ENCODE data around the gene ATP8B4.

Gene ATP8B4

GRCh38 chr15:50150851-50151250, 31.8 kb upstream of the ATP8B4 start:
- Histone ChIP-seq H4K20me1 (ENCODE audit: insufficient read depth, low read length) (no peaks in the 10 kb centered on the region), H3K4me2 (ENCODE audit: insufficient read depth, low read length) (no peak overlapping the region), H3K4me3 (ENCODE audit: low read depth in 1 of 2, low read length in 2 of 2) (no peak overlapping the region), H3K4me1 (ENCODE audit: insufficient read depth, low read length) (no peaks in the 10 kb centered on the region), H3K27me3 (ENCODE audit: insufficient read depth, low read length, poor library complexity) (no peaks in the 10 kb centered on the region), H3K79me2 (ENCODE audit: insufficient read depth, low read length) (no peaks in the 10 kb centered on the region), H3K9me3 (ENCODE audit: insufficient read depth, low read length, severe bottlenecking) (no peaks in the 10 kb centered on the region), H3K27ac (ENCODE audit: low read length) (no peak overlapping the region), H3K9ac (ENCODE audit: low read depth, low read length) (no peak overlapping the region), H3K36me3 (ENCODE audit: insufficient read depth, low read length) (no peaks in the 10 kb centered on the region), H2AFZ (ENCODE audit: low read depth, low read length) (no peak overlapping the region)
- no peak for TF ChIP-seq CTCF (IDR thresholded peaks at IDR 0.05; ENCODE audit: borderline replicate concordance, extremely low read depth, low read length, poor library complexity, severe bottlenecking)
- TF ChIP-seq EZH2 (IDR thresholded peaks at IDR 0.05; ENCODE audit: borderline replicate concordance, low read depth, low read length, severe bottlenecking), result no peak
- DNase-seq, result no peak
- ATAC-seq (ENCODE audit: insufficient read depth, low read depth), result no peak

GRCh38 chr15:50150349-50150748, 31.3 kb upstream of the ATP8B4 start:
- H3K27ac ChIP-seq (ENCODE audit: low read length), result no peak overlapping the region
- DNase-seq (no peak), ATAC-seq (ENCODE audit: insufficient read depth, low read depth) (no peak)
- H3K36me3 ChIP-seq (ENCODE audit: insufficient read depth, low read length), result no peaks in the 10 kb centered on the region
- H3K9me3 ChIP-seq (ENCODE audit: insufficient read depth, low read length, severe bottlenecking), result no peaks in the 10 kb centered on the region
- no peak for TF ChIP-seq CTCF (IDR thresholded peaks at IDR 0.05; ENCODE audit: borderline replicate concordance, extremely low read depth, low read length, poor library complexity, severe bottlenecking)
- no peak for TF ChIP-seq EZH2 (IDR thresholded peaks at IDR 0.05; ENCODE audit: borderline replicate concordance, low read depth, low read length, severe bottlenecking)
- no peaks in the 10 kb centered on the region for H3K79me2 ChIP-seq (ENCODE audit: insufficient read depth, low read length)
- H3K4me3 ChIP-seq (ENCODE audit: low read depth in 1 of 2, low read length in 2 of 2), result no peak overlapping the region
- no peak overlapping the region for H3K4me2 ChIP-seq (ENCODE audit: insufficient read depth, low read length)
- no peak overlapping the region for H3K9ac ChIP-seq (ENCODE audit: low read depth, low read length)
- no peaks in the 10 kb centered on the region for H3K4me1 ChIP-seq (ENCODE audit: insufficient read depth, low read length)
- no peaks in the 10 kb centered on the region for H4K20me1 ChIP-seq (ENCODE audit: insufficient read depth, low read length)
- H3K27me3 ChIP-seq (ENCODE audit: insufficient read depth, low read length, poor library complexity), result no peaks in the 10 kb centered on the region
- no peak overlapping the region for H2AFZ ChIP-seq (ENCODE audit: low read depth, low read length)

- no peaks in the 10 kb centered on the region for H3K27me3 ChIP-seq (ENCODE audit: insufficient read depth, low read length, poor library complexity)
- H3K9me3 ChIP-seq (ENCODE audit: insufficient read depth, low read length, severe bottlenecking), result no peaks in the 10 kb centered on the region
- ATAC-seq (ENCODE audit: insufficient read depth, low read depth) (no peak), DNase-seq (no peak)
- H3K36me3 ChIP-seq (ENCODE audit: insufficient read depth, low read length), result no peaks in the 10 kb centered on the region
- H3K79me2 ChIP-seq (ENCODE audit: insufficient read depth, low read length), result no peaks in the 10 kb centered on the region
- H3K4me2 ChIP-seq (ENCODE audit: insufficient read depth, low read length), result no peak overlapping the region
- no peak overlapping the region for H3K4me3 ChIP-seq (ENCODE audit: low read depth in 1 of 2, low read length in 2 of 2)
- no peak overlapping the region for H2AFZ ChIP-seq (ENCODE audit: low read depth, low read length)
- no peak overlapping the region for H3K27ac ChIP-seq (ENCODE audit: low read length)
- no peaks in the 10 kb centered on the region for H4K20me1 ChIP-seq (ENCODE audit: insufficient read depth, low read length)
- TF ChIP-seq CTCF (IDR thresholded peaks at IDR 0.05; ENCODE audit: borderline replicate concordance, extremely low read depth, low read length, poor library complexity, severe bottlenecking), result no peak
- H3K4me1 ChIP-seq (ENCODE audit: insufficient read depth, low read length), result no peaks in the 10 kb centered on the region
- H3K9ac ChIP-seq (ENCODE audit: low read depth, low read length), result no peak overlapping the region
Measured at GRCh38 chr15:50149090-50149489, 30.1 kb upstream of the ATP8B4 start.

- H3K79me2 ChIP-seq (ENCODE audit: insufficient read depth, low read length), result no peaks in the 10 kb centered on the region
- H3K4me1 ChIP-seq (ENCODE audit: insufficient read depth, low read length), result no peaks in the 10 kb centered on the region
- no peak overlapping the region for H3K27ac ChIP-seq (ENCODE audit: low read length)
- no peaks in the 10 kb centered on the region for H4K20me1 ChIP-seq (ENCODE audit: insufficient read depth, low read length)
- H3K9me3 ChIP-seq (ENCODE audit: insufficient read depth, low read length, severe bottlenecking), result no peaks in the 10 kb centered on the region
- H3K27me3 ChIP-seq (ENCODE audit: insufficient read depth, low read length, poor library complexity), result no peaks in the 10 kb centered on the region
- H3K4me3 ChIP-seq (ENCODE audit: low read depth in 1 of 2, low read length in 2 of 2), result no peak overlapping the region
- DNase-seq (no peak), ATAC-seq (ENCODE audit: insufficient read depth, low read depth) (no peak)
- H3K4me2 ChIP-seq (ENCODE audit: insufficient read depth, low read length), result no peak overlapping the region
- no peak for TF ChIP-seq EZH2 (IDR thresholded peaks at IDR 0.05; ENCODE audit: borderline replicate concordance, low read depth, low read length, severe bottlenecking)
- no peak for TF ChIP-seq CTCF (IDR thresholded peaks at IDR 0.05; ENCODE audit: borderline replicate concordance, extremely low read depth, low read length, poor library complexity, severe bottlenecking)
- no peaks in the 10 kb centered on the region for H3K36me3 ChIP-seq (ENCODE audit: insufficient read depth, low read length)
- no peak overlapping the region for H2AFZ ChIP-seq (ENCODE audit: low read depth, low read length)
- no peak overlapping the region for H3K9ac ChIP-seq (ENCODE audit: low read depth, low read length)
Measured at GRCh38 chr15:50148362-50148963, 29.4 kb upstream of the ATP8B4 start.

All from DND-41 (cell line).